Panc1 (cell line): ENCODE measurements around the gene CHRDL2. TPM values are rescaled to one million over a fixed set of nuclear protein-coding genes. Genes with fewer than 3 reads are reported as not detected.

Experiments used
- ATAC-seq: fragments of 200-7000 bp; cut with Tn5 transposase; 2 replicates; pipeline ENCODE4 v1.9.1; 2020; ENCODE audit warnings: mild to moderate bottlenecking, moderate library complexity
- BruUV-seq: library from RNA; stranded (reverse); fragments of 400-500 nt; replicated peaks from 2 replicates; lab custom pipeline; 2021; lab: Mats Ljungman, UMichigan
- CTCF ChIA-PET: fragments of 300-600 bp; sonication (Branson Sonifier 250); formaldehyde crosslinking; loops from one replicate; lab custom pipeline; 2022; ENCODE audit warnings: antibody characterized with exemption; lab: Charles Lee
- POLR2A ChIA-PET: fragments of 300-600 bp; sonication (Branson Sonifier 250); formaldehyde crosslinking; loops from one replicate; lab custom pipeline; 2022; ENCODE audit warnings: antibody characterized with exemption; lab: Charles Lee
- DNase-seq: peaks from one replicate; pipeline ENCODE4 v3.0.0-alpha.2; 2010; ENCODE audit warnings: low read depth, low spot score
- H3K27ac ChIP-seq: 2 replicates; pipeline ENCODE4 v1.5.1; 2011; ENCODE audit warnings: mild to moderate bottlenecking, low read length, inconsistent platforms
- H3K27me3 ChIP-seq: fragments of 200-500 bp; sonication (Bioruptor generic); 2 replicates; pipeline ENCODE4 v1.6.0; 2014; ENCODE audit warnings: low read length, inconsistent platforms; ENCODE audit not compliant: control insufficient read depth, insufficient read depth
- H3K36me3 ChIP-seq: fragments of 200-500 bp; sonication (Bioruptor generic); 2 replicates; pipeline ENCODE4 v1.5.1; 2014; ENCODE audit warnings: inconsistent platforms, mild to moderate bottlenecking, low read length, moderate library complexity; ENCODE audit not compliant: control insufficient read depth, insufficient read depth
- H3K4me1 ChIP-seq: 2 replicates; pipeline ENCODE4 v1.5.1; 2011; ENCODE audit warnings: inconsistent platforms, mild to moderate bottlenecking, low read length, moderate library complexity; ENCODE audit not compliant: control insufficient read depth, insufficient read depth
- H3K4me3 ChIP-seq, 2 experiments: 2 replicates each; pipeline ENCODE4 v1.5.1; 2011 to 2012; ENCODE audit warnings: low read depth in 2 of 2, low read length in 2 of 2, mild to moderate bottlenecking in 2 of 2, inconsistent platforms in 1 of 2, moderate library complexity in 1 of 2
- H3K9me3 ChIP-seq: fragments of 200-500 bp; sonication (Bioruptor generic); 2 replicates; pipeline ENCODE4 v1.5.1; 2014; ENCODE audit warnings: low read depth, mild to moderate bottlenecking, inconsistent platforms, low read length, moderate library complexity; ENCODE audit not compliant: control insufficient read depth, insufficient read depth
- POLR2AphosphoS5 ChIP-seq: IDR thresholded peaks from 2 replicates; pipeline ENCODE4 v1.6.1; 2012; ENCODE audit warnings: mild to moderate bottlenecking, low read depth, low read length, moderate library complexity
- SIN3A ChIP-seq: IDR thresholded peaks from 2 replicates; pipeline ENCODE4 v1.6.1; 2012; ENCODE audit warnings: low read depth, mild to moderate bottlenecking, low read length, moderate library complexity, borderline replicate concordance; ENCODE audit not compliant: insufficient read depth
- TCF7L2 ChIP-seq: IDR thresholded peaks from 2 replicates; pipeline ENCODE4 v1.6.1; 2011; ENCODE audit warnings: mild to moderate bottlenecking, low read depth, low read length, inconsistent platforms
- in situ Hi-C: cut with HindIII; loops from 2 replicates; pipeline ENCODE4 v1.10.0; 2016; ENCODE audit warnings: low sequenced_read_pairs, low pct_unique_long_range_greater_than_20kb
- intact Hi-C: fragments of 100-400 bp; cut with micrococcal nuclease; formaldehyde crosslinking; loops from one replicate; pipeline ENCODE4 v1.10.0; 2022; ENCODE audit not compliant: unreplicated experiment
- total RNA-seq: library from RNA; stranded (reverse); gene quantifications from one replicate; pipeline ENCODE4 v1.2.1, GENCODE V29; 2021; ENCODE audit not compliant: unreplicated experiment
- TF ChIP-seq, protein P1 (sequence below): fragments of 450-650 bp; IDR thresholded peaks from 2 replicates; pipeline ENCODE4 v1.5.1; 2017; ENCODE audit warnings: mild to moderate bottlenecking
- TF ChIP-seq, protein P2 (sequence below), 2 experiments: IDR thresholded peaks; 2 replicates each; pipeline ENCODE4 v1.6.1; 2011 to 2012; ENCODE audit warnings: low read depth in 2 of 2, control low read depth in 1 of 2, low read length in 1 of 2, mild to moderate bottlenecking in 1 of 2, moderate library complexity in 1 of 2; ENCODE audit not compliant: insufficient read depth in 1 of 2

Gene CHRDL2
- total RNA-seq, 1 experiment from 2014 or later = 0.15 TPM

DNA sequence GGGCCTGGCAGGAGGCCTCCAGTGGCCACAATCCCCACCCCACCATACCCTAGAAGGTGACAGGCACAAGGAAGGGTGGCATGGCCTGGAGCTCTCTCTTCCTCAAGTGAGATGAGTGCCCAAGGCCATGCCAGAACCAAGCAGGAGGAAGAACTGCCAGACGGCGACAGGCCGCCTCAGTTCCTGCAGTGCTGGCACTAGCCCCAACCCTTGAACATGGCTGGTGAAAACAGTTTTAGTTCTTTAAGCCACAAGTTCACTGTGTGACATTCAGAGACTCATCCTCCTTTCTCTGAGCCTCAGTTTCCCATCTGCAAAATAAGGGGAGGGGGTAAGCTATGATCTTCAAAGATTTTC is 9.8 kb downstream of the CHRDL2 start:
- peaks cover 21% of the 10 kb centered on the region; the same call in 1 of the 2 replicates for H3K27me3 ChIP-seq

DNA sequence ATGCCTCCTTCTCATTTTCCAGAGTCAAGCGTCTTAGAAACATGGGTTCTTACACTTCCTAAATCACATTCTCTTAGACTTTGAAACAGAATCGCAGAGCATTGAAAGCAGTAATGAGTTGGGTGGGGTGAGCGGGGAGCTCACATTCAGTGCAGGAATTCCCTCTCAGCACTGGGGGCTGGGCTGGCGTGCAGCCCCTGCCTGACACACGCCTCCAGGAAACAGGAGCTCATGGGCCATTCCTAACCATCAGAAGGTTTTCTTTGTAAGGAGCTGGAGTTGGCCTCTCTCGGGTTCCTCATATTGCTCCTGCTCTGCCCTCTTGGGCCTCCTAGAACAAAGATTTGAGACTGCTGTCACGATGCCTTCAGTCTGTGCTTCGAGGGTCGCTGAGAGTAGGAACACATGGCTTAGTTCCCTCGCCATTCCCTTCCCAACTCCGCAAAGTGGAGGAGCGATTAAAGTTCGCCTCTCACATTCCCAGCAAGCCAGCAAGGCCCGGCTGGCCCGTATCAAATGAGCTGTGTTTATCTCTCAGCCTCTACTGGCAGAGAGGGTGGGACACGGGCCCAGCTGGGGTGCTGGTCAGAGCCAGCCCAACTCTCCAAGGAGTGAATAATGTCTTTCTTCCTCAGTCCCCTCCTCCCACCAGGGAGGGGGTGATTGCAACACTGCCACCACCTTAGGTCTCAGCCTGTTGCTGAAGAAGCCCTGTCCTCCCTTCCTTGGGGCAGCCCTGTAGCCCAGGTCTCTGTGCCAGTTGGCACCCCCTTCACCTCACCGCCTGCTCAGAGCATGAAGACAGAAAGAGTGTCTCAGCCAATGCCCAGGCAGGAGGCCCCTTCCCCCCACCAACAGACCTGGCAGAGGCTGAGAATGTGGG is 10.4 kb downstream of the CHRDL2 start:
- Histone ChIP-seq H3K27ac (no peak overlapping the region), H3K36me3 (no peaks in the 10 kb centered on the region), H3K4me1 (no peaks in the 10 kb centered on the region), H3K4me3 (no peak overlapping the region), H3K9me3 (no peaks in the 10 kb centered on the region), H3K27me3 (peaks cover 15% of the 10 kb centered on the region; the same call in 1 of the 2 replicates)
- no peak for TF ChIP-seq TCF7L2
- TF ChIP-seq, protein P1, sequence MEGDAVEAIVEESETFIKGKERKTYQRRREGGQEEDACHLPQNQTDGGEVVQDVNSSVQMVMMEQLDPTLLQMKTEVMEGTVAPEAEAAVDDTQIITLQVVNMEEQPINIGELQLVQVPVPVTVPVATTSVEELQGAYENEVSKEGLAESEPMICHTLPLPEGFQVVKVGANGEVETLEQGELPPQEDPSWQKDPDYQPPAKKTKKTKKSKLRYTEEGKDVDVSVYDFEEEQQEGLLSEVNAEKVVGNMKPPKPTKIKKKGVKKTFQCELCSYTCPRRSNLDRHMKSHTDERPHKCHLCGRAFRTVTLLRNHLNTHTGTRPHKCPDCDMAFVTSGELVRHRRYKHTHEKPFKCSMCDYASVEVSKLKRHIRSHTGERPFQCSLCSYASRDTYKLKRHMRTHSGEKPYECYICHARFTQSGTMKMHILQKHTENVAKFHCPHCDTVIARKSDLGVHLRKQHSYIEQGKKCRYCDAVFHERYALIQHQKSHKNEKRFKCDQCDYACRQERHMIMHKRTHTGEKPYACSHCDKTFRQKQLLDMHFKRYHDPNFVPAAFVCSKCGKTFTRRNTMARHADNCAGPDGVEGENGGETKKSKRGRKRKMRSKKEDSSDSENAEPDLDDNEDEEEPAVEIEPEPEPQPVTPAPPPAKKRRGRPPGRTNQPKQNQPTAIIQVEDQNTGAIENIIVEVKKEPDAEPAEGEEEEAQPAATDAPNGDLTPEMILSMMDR = no peak
- no peak for TF ChIP-seq POLR2AphosphoS5
- no peak for TF ChIP-seq SIN3A
- in situ Hi-C loops (no loop called here), intact Hi-C loops (loop anchor here (10.0 kb wide), 1 partner anchor 86 kb away; no protein-coding TSS in a partner anchor)
- ATAC-seq = no peak
- no peak for DNase-seq
- ChIA-PET CTCF (interaction anchor here (1.4 to 2.0 kb wide), 2 partner anchors 18 to 20 kb away, joined by 3 to 6 read pairs; no protein-coding TSS in a partner anchor), POLR2A (no interaction called here)
- no TSS peak for BruUV-seq

More for the DNA sequence above, 9.8 kb downstream of the CHRDL2 start:
- H3K4me1 ChIP-seq = no peaks in the 10 kb centered on the region
- POLR2A ChIA-PET = no interaction called here
- H3K27ac ChIP-seq = no peak overlapping the region
- no TSS peak for BruUV-seq
- DNase-seq (no peak), ATAC-seq (no peak)
- CTCF ChIA-PET = interaction anchor here (2.0 kb wide), 1 partner anchor 19 kb away, joined by 6 read pairs; no protein-coding TSS in a partner anchor
- H3K9me3 ChIP-seq = no peaks in the 10 kb centered on the region
- no peak overlapping the region for H3K4me3 ChIP-seq
- TF ChIP-seq, protein P1 = no peak
- no peak for TF ChIP-seq POLR2AphosphoS5
- TF ChIP-seq, protein P2, sequence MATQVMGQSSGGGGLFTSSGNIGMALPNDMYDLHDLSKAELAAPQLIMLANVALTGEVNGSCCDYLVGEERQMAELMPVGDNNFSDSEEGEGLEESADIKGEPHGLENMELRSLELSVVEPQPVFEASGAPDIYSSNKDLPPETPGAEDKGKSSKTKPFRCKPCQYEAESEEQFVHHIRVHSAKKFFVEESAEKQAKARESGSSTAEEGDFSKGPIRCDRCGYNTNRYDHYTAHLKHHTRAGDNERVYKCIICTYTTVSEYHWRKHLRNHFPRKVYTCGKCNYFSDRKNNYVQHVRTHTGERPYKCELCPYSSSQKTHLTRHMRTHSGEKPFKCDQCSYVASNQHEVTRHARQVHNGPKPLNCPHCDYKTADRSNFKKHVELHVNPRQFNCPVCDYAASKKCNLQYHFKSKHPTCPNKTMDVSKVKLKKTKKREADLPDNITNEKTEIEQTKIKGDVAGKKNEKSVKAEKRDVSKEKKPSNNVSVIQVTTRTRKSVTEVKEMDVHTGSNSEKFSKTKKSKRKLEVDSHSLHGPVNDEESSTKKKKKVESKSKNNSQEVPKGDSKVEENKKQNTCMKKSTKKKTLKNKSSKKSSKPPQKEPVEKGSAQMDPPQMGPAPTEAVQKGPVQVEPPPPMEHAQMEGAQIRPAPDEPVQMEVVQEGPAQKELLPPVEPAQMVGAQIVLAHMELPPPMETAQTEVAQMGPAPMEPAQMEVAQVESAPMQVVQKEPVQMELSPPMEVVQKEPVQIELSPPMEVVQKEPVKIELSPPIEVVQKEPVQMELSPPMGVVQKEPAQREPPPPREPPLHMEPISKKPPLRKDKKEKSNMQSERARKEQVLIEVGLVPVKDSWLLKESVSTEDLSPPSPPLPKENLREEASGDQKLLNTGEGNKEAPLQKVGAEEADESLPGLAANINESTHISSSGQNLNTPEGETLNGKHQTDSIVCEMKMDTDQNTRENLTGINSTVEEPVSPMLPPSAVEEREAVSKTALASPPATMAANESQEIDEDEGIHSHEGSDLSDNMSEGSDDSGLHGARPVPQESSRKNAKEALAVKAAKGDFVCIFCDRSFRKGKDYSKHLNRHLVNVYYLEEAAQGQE (IDR thresholded peaks at IDR 0.05; ENCODE audit: insufficient read depth in 1 of 2, low read depth in 2 of 2, low read length in 1 of 2) = no peak
- TF ChIP-seq TCF7L2 = no peak
- TF ChIP-seq SIN3A = no peak
- intact Hi-C loops = loop anchor here (10.0 kb wide), 1 partner anchor 87 kb away; no protein-coding TSS in a partner anchor
- in situ Hi-C loops = no loop called here
- H3K36me3 ChIP-seq = no peaks in the 10 kb centered on the region
